H9 (cell line): Measurements from ENCODE around the gene OSTF1. TPM values are rescaled to one million over a fixed set of nuclear protein-coding genes. Genes with fewer than 3 reads are reported as not detected.

Experiments
- DNase-seq: peaks from one replicate; pipeline ENCODE4 v3.0.0-alpha.2; 2017
- H2AFZ ChIP-seq: one replicate; pipeline ENCODE4 v1.6.1; 2013; ENCODE audit warnings: mild to moderate bottlenecking, low read length, control low read depth, moderate library complexity
- H2AK5ac ChIP-seq: 2 replicates; pipeline ENCODE4 v1.6.1; 2013; ENCODE audit warnings: low read length, control low read depth, mixed read lengths; ENCODE audit not compliant: insufficient read length
- H2BK120ac ChIP-seq: one replicate; pipeline ENCODE4 v1.6.1; 2013; ENCODE audit warnings: low read depth, mild to moderate bottlenecking, low read length, control low read depth, inconsistent platforms; ENCODE audit not compliant: poor library complexity, severe bottlenecking
- H2BK12ac ChIP-seq: 2 replicates; pipeline ENCODE4 v1.6.1; 2013; ENCODE audit warnings: low read length, control low read depth, mixed read lengths, low read depth; ENCODE audit not compliant: insufficient read length
- H2BK15ac ChIP-seq: 2 replicates; pipeline ENCODE4 v1.6.1; 2013; ENCODE audit warnings: low read depth, low read length, control low read depth
- H2BK20ac ChIP-seq: one replicate; pipeline ENCODE4 v1.6.1; 2013; ENCODE audit warnings: low read depth, mild to moderate bottlenecking, low read length, control low read depth, inconsistent platforms; ENCODE audit not compliant: poor library complexity, severe bottlenecking
- H2BK5ac ChIP-seq: 2 replicates; pipeline ENCODE4 v1.6.1; 2013; ENCODE audit warnings: low read length, control low read depth, mixed read lengths; ENCODE audit not compliant: insufficient read length
- H3K14ac ChIP-seq: 2 replicates; pipeline ENCODE4 v1.6.1; 2013; ENCODE audit warnings: low read length, control low read depth; ENCODE audit not compliant: insufficient read depth
- H3K18ac ChIP-seq: 2 replicates; pipeline ENCODE4 v1.6.1; 2013; ENCODE audit warnings: low read depth, mild to moderate bottlenecking, mixed read lengths, low read length, control low read depth; ENCODE audit not compliant: insufficient read length
- H3K23ac ChIP-seq: 2 replicates; pipeline ENCODE4 v1.6.1; 2013; ENCODE audit warnings: low read length, control low read depth, mixed read lengths, low read depth; ENCODE audit not compliant: insufficient read length
- H3K23me2 ChIP-seq: 2 replicates; pipeline ENCODE4 v1.6.1; 2013; ENCODE audit warnings: low read depth, mild to moderate bottlenecking, mixed read lengths, low read length, control low read depth; ENCODE audit not compliant: insufficient read length, poor library complexity, severe bottlenecking
- H3K27ac ChIP-seq: 2 replicates; pipeline ENCODE4 v1.5.1; 2013; ENCODE audit warnings: low read length, control low read depth, mixed read lengths, low read depth; ENCODE audit not compliant: insufficient read length
- H3K27me3 ChIP-seq: 2 replicates; pipeline ENCODE4 v1.6.1; 2013; ENCODE audit warnings: low read length, control low read depth, inconsistent platforms; ENCODE audit not compliant: insufficient read depth
- H3K4ac ChIP-seq: 2 replicates; pipeline ENCODE4 v1.6.1; 2013; ENCODE audit warnings: low read depth, mild to moderate bottlenecking, control low read depth, inconsistent platforms, low read length, moderate library complexity
- H3K4me1 ChIP-seq: 2 replicates; pipeline ENCODE4 v1.6.1; 2013; ENCODE audit warnings: low read length, control low read depth, inconsistent platforms; ENCODE audit not compliant: insufficient read depth
- H3K4me2 ChIP-seq: 2 replicates; pipeline ENCODE4 v1.6.1; 2013; ENCODE audit warnings: low read length, control low read depth, mixed read lengths; ENCODE audit not compliant: insufficient read length, insufficient read depth
- H3K56ac ChIP-seq: 2 replicates; pipeline ENCODE4 v1.6.1; 2013; ENCODE audit warnings: low read depth, mild to moderate bottlenecking, mixed read lengths, low read length, control low read depth; ENCODE audit not compliant: insufficient read length
- H3K79me1 ChIP-seq: 2 replicates; pipeline ENCODE4 v1.6.1; 2013; ENCODE audit warnings: low read depth, mild to moderate bottlenecking, moderate library complexity, low read length, control low read depth, inconsistent platforms; ENCODE audit not compliant: insufficient read depth, poor library complexity, severe bottlenecking
- H3K79me2 ChIP-seq: 2 replicates; pipeline ENCODE4 v1.6.1; 2013; ENCODE audit warnings: low read length, control low read depth, inconsistent platforms; ENCODE audit not compliant: insufficient read depth
- H3K9ac ChIP-seq: 2 replicates; pipeline ENCODE4 v1.6.1; 2013; ENCODE audit warnings: low read length, control low read depth, mixed read lengths; ENCODE audit not compliant: insufficient read length; ENCODE audit errors: extremely low read depth
- H3K9me3 ChIP-seq: one replicate; pipeline ENCODE4 v1.6.1; 2013; ENCODE audit warnings: low read depth, low read length, inconsistent platforms; ENCODE audit not compliant: control insufficient read depth
- H3T11ph ChIP-seq: one replicate; pipeline ENCODE4 v1.6.1; 2013; ENCODE audit warnings: mild to moderate bottlenecking, low read length, control low read depth, inconsistent platforms
- H4K20me1 ChIP-seq: one replicate; pipeline ENCODE4 v1.6.1; 2013; ENCODE audit not compliant: control insufficient read depth, insufficient read length, insufficient read depth
- H4K5ac ChIP-seq: 2 replicates; pipeline ENCODE4 v1.6.1; 2013; ENCODE audit warnings: low read depth, mild to moderate bottlenecking, mixed read lengths, low read length, control low read depth; ENCODE audit not compliant: insufficient read length
- H4K8ac ChIP-seq: replicated peaks from 2 replicates; pipeline ENCODE4 v1.6.1; 2013; ENCODE audit warnings: low read length, control low read depth, mixed read lengths, low read depth; ENCODE audit not compliant: insufficient read length
- H4K91ac ChIP-seq: 2 replicates; pipeline ENCODE4 v1.6.1; 2013; ENCODE audit warnings: low read depth, mild to moderate bottlenecking, moderate library complexity, mixed read lengths, low read length, control low read depth; ENCODE audit not compliant: insufficient read length
- H3K27ac Mint-ChIP-seq, 3 experiments: 2 replicates in 2 of 3; 3 replicates in 1 of 3; pipeline ENCODE4 v1.8.0; 2020 to 2021; ENCODE audit warnings: mixed read lengths in 3 of 3, mild to moderate bottlenecking in 1 of 3, moderate library complexity in 1 of 3
- H3K27me3 Mint-ChIP-seq: 2 replicates; pipeline ENCODE4 v1.8.0; 2021; ENCODE audit warnings: low read depth, mild to moderate bottlenecking, moderate library complexity, mixed read lengths
- H3K36me3 Mint-ChIP-seq, 3 experiments: 2 replicates in 2 of 3; 3 replicates in 1 of 3; pipeline ENCODE4 v1.8.0; 2020 to 2021; ENCODE audit warnings: low read depth in 3 of 3, mixed read lengths in 3 of 3; ENCODE audit not compliant: insufficient read depth in 1 of 3
- H3K4me1 Mint-ChIP-seq, 2 experiments: 2 replicates each; pipeline ENCODE4 v1.8.0; 2020; ENCODE audit warnings: mixed read lengths in 2 of 2
- H3K4me3 Mint-ChIP-seq, 2 experiments: 2 replicates in 1 of 2; 3 replicates in 1 of 2; pipeline ENCODE4 v1.8.0; 2020 to 2021; ENCODE audit warnings: mild to moderate bottlenecking in 2 of 2, mixed read lengths in 2 of 2, moderate library complexity in 1 of 2
- H3K9me3 Mint-ChIP-seq, 2 experiments: 2 replicates in 1 of 2; 3 replicates in 1 of 2; pipeline ENCODE4 v1.8.0; 2020; ENCODE audit warnings: mild to moderate bottlenecking in 2 of 2, mixed read lengths in 2 of 2, moderate library complexity in 1 of 2
- WGBS: extraction: QIAGEN DNeasy Blood & Tissue Kit; methylation state at CpG from one replicate; pipeline ENCODE4 v1.1.7; 2013; ENCODE audit warnings: missing lambda C conversion rate, low lambda C conversion rate, mixed read lengths; ENCODE audit not compliant: insufficient read length; ENCODE audit errors: extremely low coverage; 5-methylcytosine and 5-hydroxymethylcytosine counted together
- total RNA-seq: library from RNA; stranded (reverse); gene quantifications from 2 replicates; pipeline ENCODE4 v1.2.1, GENCODE V29; 2021
- TF ChIP-seq, protein P1 (sequence below): fragments of 200-600 bp; sonication (generic); conservative IDR thresholded peaks from 3 replicates; pipeline ENCODE4 v1.8.0; 2021; ENCODE audit warnings: antibody characterized with exemption, mild to moderate bottlenecking

The OSTF1 gene
- total RNA-seq, 1 experiment from 2014 or later, result 16.1 TPM

DNA sequence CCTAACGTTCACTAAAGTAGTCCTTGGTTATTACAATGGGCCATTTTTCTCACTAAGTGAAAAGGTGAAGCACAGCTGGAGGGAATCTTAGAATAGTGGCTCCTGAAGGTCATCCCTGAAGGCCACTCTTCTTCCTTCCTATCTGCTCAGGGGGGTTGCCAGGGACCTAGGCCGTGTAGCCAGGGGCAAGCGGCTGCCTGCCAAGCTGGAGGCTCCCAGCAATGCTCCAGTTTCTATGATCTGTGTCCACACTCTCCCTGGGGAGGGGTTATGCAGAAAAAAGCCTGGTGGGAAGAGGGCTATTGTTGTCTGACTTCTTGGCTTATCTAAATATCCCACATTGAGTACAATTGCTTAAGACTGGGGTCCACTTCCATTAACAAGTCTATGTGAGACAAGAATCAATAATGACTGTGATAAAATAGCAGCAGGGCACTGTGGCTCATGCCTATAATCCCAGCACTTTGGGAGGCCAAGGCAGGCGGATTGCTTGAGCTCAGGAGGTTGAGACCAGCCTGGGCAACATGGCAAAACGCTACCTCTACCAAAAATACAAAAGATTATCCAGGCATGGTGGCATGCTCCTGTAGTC is 4.1 kb upstream of the OSTF1 start:
- Histone ChIP-seq H3K9ac (no peak overlapping the region), H3T11ph (no peak overlapping the region), H3K56ac (no peak overlapping the region), H2BK15ac (no peak overlapping the region), H4K5ac (no peak overlapping the region), H3K23me2 (peaks cover 8% of the 10 kb centered on the region), H4K91ac (no peak overlapping the region), H3K14ac (no peak overlapping the region), H3K9me3 (no peaks in the 10 kb centered on the region), H2AK5ac (no peak overlapping the region), H4K20me1 (no peaks in the 10 kb centered on the region), H2BK120ac (no peak overlapping the region), H2AFZ (no peak overlapping the region), H3K23ac (no peak overlapping the region), H3K4ac (no peak overlapping the region), H4K8ac (no peak overlapping the region), H3K4me1 (no peaks in the 10 kb centered on the region), H3K18ac (no peak overlapping the region), H3K79me1 (no peaks in the 10 kb centered on the region), H3K4me2 (no peak overlapping the region), H2BK5ac (no peak overlapping the region), H3K27ac (no peak overlapping the region), H2BK20ac (no peak overlapping the region), H3K27me3 (no peaks in the 10 kb centered on the region), H3K79me2 (no peaks in the 10 kb centered on the region), H2BK12ac (no peak overlapping the region)
- no peak for DNase-seq
- WGBS, result no CpG with 5 or more reads among the region's 5 CpGs
- TF ChIP-seq, protein P1, sequence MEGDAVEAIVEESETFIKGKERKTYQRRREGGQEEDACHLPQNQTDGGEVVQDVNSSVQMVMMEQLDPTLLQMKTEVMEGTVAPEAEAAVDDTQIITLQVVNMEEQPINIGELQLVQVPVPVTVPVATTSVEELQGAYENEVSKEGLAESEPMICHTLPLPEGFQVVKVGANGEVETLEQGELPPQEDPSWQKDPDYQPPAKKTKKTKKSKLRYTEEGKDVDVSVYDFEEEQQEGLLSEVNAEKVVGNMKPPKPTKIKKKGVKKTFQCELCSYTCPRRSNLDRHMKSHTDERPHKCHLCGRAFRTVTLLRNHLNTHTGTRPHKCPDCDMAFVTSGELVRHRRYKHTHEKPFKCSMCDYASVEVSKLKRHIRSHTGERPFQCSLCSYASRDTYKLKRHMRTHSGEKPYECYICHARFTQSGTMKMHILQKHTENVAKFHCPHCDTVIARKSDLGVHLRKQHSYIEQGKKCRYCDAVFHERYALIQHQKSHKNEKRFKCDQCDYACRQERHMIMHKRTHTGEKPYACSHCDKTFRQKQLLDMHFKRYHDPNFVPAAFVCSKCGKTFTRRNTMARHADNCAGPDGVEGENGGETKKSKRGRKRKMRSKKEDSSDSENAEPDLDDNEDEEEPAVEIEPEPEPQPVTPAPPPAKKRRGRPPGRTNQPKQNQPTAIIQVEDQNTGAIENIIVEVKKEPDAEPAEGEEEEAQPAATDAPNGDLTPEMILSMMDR, result no peak
- Mint-ChIP-seq H3K27me3 (no peaks in the 10 kb centered on the region; the same call in 1 of the 2 replicates), H3K9me3 (no peaks in the 10 kb centered on the region; a peak in 1 of 5 replicates), H3K36me3 (peaks cover 0 to 4% (median 0%) of the 10 kb centered on the region in 3 experiments; a peak in 1 of 7 replicates), H3K4me1 (peaks cover 20 to 31% of the 10 kb centered on the region in 2 experiments), H3K27ac (no peak overlapping the region; a peak in 2 of 7 replicates), H3K4me3 (no peak overlapping the region)
